ENCODE measurements around the gene GRIFIN. TPM values are rescaled to one million over a fixed set of nuclear protein-coding genes. Genes with fewer than 3 reads are reported as not detected.
A peak's percentile ranks its signal among the peaks of the same experiment; 100 is the strongest.

The GRIFIN gene
- total and polyA plus RNA-seq, 9 of the 15 experiments (the other 6 are each of a cell fraction or from before 2014, with no cell fraction given) = not detected

- in situ Hi-C loops (cut with MboI) = no loop called here
- TF ChIP-seq NR1H2 (CRISPR knock-in tag; IDR thresholded peaks at IDR 0.05) (no peak), YBX1 (IDR thresholded peaks at IDR 0.05) (no peak), TCF15 (CRISPR knock-in tag; IDR thresholded peaks at IDR 0.05) (no peak), NFIC (IDR thresholded peaks at IDR 0.05) (peak; percentile 79), ZNF239 (CRISPR knock-in tag; IDR thresholded peaks at IDR 0.05) (no peak), ZNF586 (CRISPR knock-in tag; conservative IDR thresholded peaks at IDR 0.05) (no peak), GABPA (tag; conservative IDR thresholded peaks at IDR 0.05; ENCODE audit: low read depth) (no peak), ZNF277 (CRISPR knock-in tag; IDR thresholded peaks at IDR 0.05; ENCODE audit: borderline replicate concordance) (no peak), CBX3 (IDR thresholded peaks at IDR 0.05; ENCODE audit: borderline replicate concordance in 1 of 2, low read length in 2 of 2) (peak in 1 of 2 experiments; percentile 10; a peak in 1 of 3 replicates), NCOR1 (IDR thresholded peaks at IDR 0.05) (no peak), CHD1 (IDR thresholded peaks at IDR 0.05; ENCODE audit: low read length) (no peak), NR3C1 (CRISPR knock-in tag; IDR thresholded peaks at IDR 0.05) (no peak), SRSF7 (optimal IDR thresholded peaks at IDR 0.05; ENCODE audit: low read depth, low read length) (no peak)
- TF ChIP-seq, protein P1, sequence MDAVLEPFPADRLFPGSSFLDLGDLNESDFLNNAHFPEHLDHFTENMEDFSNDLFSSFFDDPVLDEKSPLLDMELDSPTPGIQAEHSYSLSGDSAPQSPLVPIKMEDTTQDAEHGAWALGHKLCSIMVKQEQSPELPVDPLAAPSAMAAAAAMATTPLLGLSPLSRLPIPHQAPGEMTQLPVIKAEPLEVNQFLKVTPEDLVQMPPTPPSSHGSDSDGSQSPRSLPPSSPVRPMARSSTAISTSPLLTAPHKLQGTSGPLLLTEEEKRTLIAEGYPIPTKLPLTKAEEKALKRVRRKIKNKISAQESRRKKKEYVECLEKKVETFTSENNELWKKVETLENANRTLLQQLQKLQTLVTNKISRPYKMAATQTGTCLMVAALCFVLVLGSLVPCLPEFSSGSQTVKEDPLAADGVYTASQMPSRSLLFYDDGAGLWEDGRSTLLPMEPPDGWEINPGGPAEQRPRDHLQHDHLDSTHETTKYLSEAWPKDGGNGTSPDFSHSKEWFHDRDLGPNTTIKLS (IDR thresholded peaks at IDR 0.05; ENCODE audit: borderline replicate concordance, low read depth) = no peak
Measured at GRCh38 chr7:2482725-2483451, 6.7 kb upstream of the GRIFIN start.

More at GRCh38 chr7:2482725-2483451, 6.7 kb upstream of the GRIFIN start:
- H4K20me1 ChIP-seq (replicated peaks; ENCODE audit: control insufficient read depth, insufficient read depth, low read length) = peaks cover 14% of the 10 kb centered on the region
- no peak for ATAC-seq
- no peak for DNase-seq (ENCODE audit: extremely low read depth in 1 of 4, low spot score in 3 of 4)
- H3K9me1 ChIP-seq (ENCODE audit: control insufficient read depth, insufficient read depth, low read length) = no peaks in the 10 kb centered on the region
- intact Hi-C loops (cut with micrococcal nuclease) = no loop called here
- 29% methylated on average over 10 of the region's 10 CpGs for WGBS (ENCODE audit: insufficient coverage, low coverage, missing lambda C conversion rate)
- H3K27ac ChIP-seq (ENCODE audit: extremely low read depth, low read depth, low read length) = no peak overlapping the region
- POLR2A ChIA-PET = interaction anchor here (0.5 kb wide), 1 partner anchor 52 kb away, joined by 3 read pairs; no protein-coding TSS in a partner anchor
- no peak overlapping the region for H3K9ac ChIP-seq (ENCODE audit: insufficient read depth in 1 of 2, low read depth in 2 of 2, low read length in 2 of 2)
- no TSS peak for BruUV-seq (replicated peaks)
- no peaks in the 10 kb centered on the region for H3K36me3 ChIP-seq (ENCODE audit: control insufficient read depth, insufficient read depth, low read length)
- no peaks in the 10 kb centered on the region for H3K79me2 ChIP-seq (ENCODE audit: control insufficient read depth, insufficient read depth, low read length)
- H3K4me2 ChIP-seq (ENCODE audit: insufficient read depth, low read length) = no peak overlapping the region
- CTCF ChIA-PET (ENCODE audit: low intra/inter-chr PET ratio) = no interaction called here
- no peak for FAIRE-seq
- H3K4me3 ChIP-seq = no peak overlapping the region
- H3K9me3 ChIP-seq (replicated peaks; ENCODE audit: control insufficient read depth, insufficient read depth, low read depth, low read length) = peaks cover 4% of the 10 kb centered on the region; the same call in 1 of the 2 replicates
- peaks cover 17 to 34% of the 10 kb centered on the region in 2 experiments; a peak in 4 of 5 replicates for H3K27me3 ChIP-seq (ENCODE audit: control insufficient read depth in 2 of 2, insufficient read depth in 2 of 2, low read length in 2 of 2)
- no peak overlapping the region for H2AFZ ChIP-seq (ENCODE audit: low read depth, low read length)
- peaks cover 0 to 25% of the 10 kb centered on the region in 2 experiments; a peak in 3 of 5 replicates for H3K4me1 ChIP-seq (replicated peaks in 1 of 2; ENCODE audit: control insufficient read depth in 2 of 2, insufficient read depth in 2 of 2, low read length in 2 of 2)
